GM19397 (cell line): ENCODE measurements around the gene RIPK3.
"Not testable (repeated sequence)": the region's sequence is repeated elsewhere in the genome, so short reads cannot be mapped to it uniquely, and the experiment has no call there.

Experiments used
- ATAC-seq: cut with Tn5 transposase; IDR thresholded peaks from one replicate; pipeline ENCODE4 v1.9.1; 2021; ENCODE audit warnings: mild to moderate bottlenecking, moderate library complexity; ENCODE audit not compliant: unreplicated experiment

RIPK3 gene

GRCh38 chr14:24339284-24340151 is at the start of gene RIPK3:
RIPK3 (minus strand) TSS chr14:24339991; CDS start chr14:24339826, 165 bp downstream.
- ATAC-seq, result peak; percentile 84

- no peak for ATAC-seq
These were observed 49.5 kb upstream of the RIPK3 start for GRCh38 chr14:24389226-24389848.

- no peak for ATAC-seq
These were observed 48.8 kb upstream of the RIPK3 start for GRCh38 chr14:24388474-24389179.

GRCh38 chr14:24387579-24387978 is 47.8 kb upstream of the RIPK3 start:
- not testable (repeated sequence) for ATAC-seq

GRCh38 chr14:24387009-24387345 is 47.2 kb upstream of the RIPK3 start:
- no peak for ATAC-seq

GRCh38 chr14:24385524-24385923 is 45.7 kb upstream of the RIPK3 start:
- ATAC-seq, result no peak

- ATAC-seq, result no peak
These were observed 44.4 kb upstream of the RIPK3 start for GRCh38 chr14:24384169-24384568.

- ATAC-seq, result no peak
These were observed 42.2 kb upstream of the RIPK3 start for GRCh38 chr14:24382064-24382371.

GRCh38 chr14:24381363-24382063 is 41.7 kb upstream of the RIPK3 start:
- ATAC-seq, result no peak

GRCh38 chr14:24379907-24380730 is 40.3 kb upstream of the RIPK3 start:
- ATAC-seq, result no peak

- no peak for ATAC-seq
These were observed 39.5 kb upstream of the RIPK3 start for GRCh38 chr14:24378981-24379906.

- no peak for ATAC-seq
These were observed 38.5 kb upstream of the RIPK3 start for GRCh38 chr14:24378327-24378726.

GRCh38 chr14:24377657-24378056 is 37.9 kb upstream of the RIPK3 start:
- ATAC-seq, result no peak

GRCh38 chr14:24377126-24377525 is 37.3 kb upstream of the RIPK3 start:
- no peak for ATAC-seq

- ATAC-seq, result no peak
These were observed 36.8 kb upstream of the RIPK3 start for GRCh38 chr14:24376448-24377070.

- ATAC-seq, result no peak
These were observed 33.1 kb upstream of the RIPK3 start for GRCh38 chr14:24372701-24373416.

GRCh38 chr14:24371605-24372004 is 31.8 kb upstream of the RIPK3 start:
- ATAC-seq, result not testable (repeated sequence)

GRCh38 chr14:24370748-24371147 is 31.0 kb upstream of the RIPK3 start:
- no peak for ATAC-seq
